GM23338 (cell line): ENCODE results near the gene HLA-DQB2. TPM values are rescaled to one million over a fixed set of nuclear protein-coding genes. Genes with fewer than 3 reads are reported as not detected.

Experiments
- ATAC-seq: fragments of 200-7000 bp; cut with Tn5 transposase; 3 replicates; pipeline ENCODE4 v1.9.1; 2020
- DNase-seq: peaks from one replicate; pipeline ENCODE4 v3.0.0-alpha.2; 2015; ENCODE audit warnings: low spot score
- H2AFZ ChIP-seq: fragments of 200-600 bp; sonication (generic); 2 replicates; pipeline ENCODE4 v1.8.0; 2016; ENCODE audit warnings: antibody characterized with exemption, mild to moderate bottlenecking, moderate library complexity
- H3F3A ChIP-seq: fragments of 200-600 bp; sonication (generic); replicated peaks from 2 replicates; pipeline ENCODE4 v1.8.0; 2017; ENCODE audit warnings: antibody characterized with exemption, mixed run types, low read depth
- H3K27ac ChIP-seq: fragments of 200-600 bp; sonication (generic); 2 replicates; pipeline ENCODE4 v1.6.1; 2016; ENCODE audit warnings: low read depth
- H3K27me3 ChIP-seq: fragments of 200-600 bp; sonication (generic); 2 replicates; pipeline ENCODE4 v1.8.0; 2016; ENCODE audit warnings: mild to moderate bottlenecking, mixed run types, moderate library complexity; ENCODE audit not compliant: insufficient read depth
- H3K36me3 ChIP-seq: fragments of 200-600 bp; sonication (generic); 2 replicates; pipeline ENCODE4 v1.8.0; 2016; ENCODE audit warnings: mild to moderate bottlenecking; ENCODE audit not compliant: insufficient read depth
- H3K4me1 ChIP-seq: fragments of 200-600 bp; sonication (generic); 2 replicates; pipeline ENCODE4 v1.8.0; 2016; ENCODE audit warnings: mild to moderate bottlenecking, moderate library complexity; ENCODE audit not compliant: insufficient read depth
- H3K4me2 ChIP-seq: fragments of 200-600 bp; sonication (generic); 2 replicates; pipeline ENCODE4 v1.7.1; 2017; ENCODE audit warnings: mixed run types
- H3K4me3 ChIP-seq: fragments of 200-600 bp; sonication (generic); 2 replicates; pipeline ENCODE4 v1.6.1; 2016; ENCODE audit warnings: mixed run types
- H3K79me2 ChIP-seq: fragments of 200-600 bp; sonication (generic); replicated peaks from 2 replicates; pipeline ENCODE4 v1.8.0; 2017; ENCODE audit warnings: mild to moderate bottlenecking; ENCODE audit not compliant: insufficient read depth
- H3K9me2 ChIP-seq: fragments of 200-600 bp; sonication (generic); 2 replicates; pipeline ENCODE4 v1.8.0; 2017; ENCODE audit not compliant: insufficient read depth
- H4K20me1 ChIP-seq: fragments of 200-600 bp; sonication (generic); replicated peaks from 2 replicates; pipeline ENCODE4 v1.8.0; 2017; ENCODE audit warnings: mild to moderate bottlenecking; ENCODE audit not compliant: insufficient read depth
- H3K27ac Mint-ChIP-seq: 2 replicates; pipeline ENCODE4 v1.8.0; 2020; ENCODE audit warnings: inconsistent platforms, mild to moderate bottlenecking, moderate library complexity, mixed read lengths
- H3K27me3 Mint-ChIP-seq: 3 replicates; pipeline ENCODE4 v1.8.0; 2022; ENCODE audit warnings: low read depth, mild to moderate bottlenecking, moderate library complexity, mixed read lengths, inconsistent platforms; ENCODE audit not compliant: insufficient read depth, poor library complexity
- H3K36me3 Mint-ChIP-seq: 3 replicates; pipeline ENCODE4 v1.8.0; 2021; ENCODE audit warnings: low read depth, mild to moderate bottlenecking, inconsistent platforms, moderate library complexity, mixed read lengths
- H3K4me1 Mint-ChIP-seq: 3 replicates; pipeline ENCODE4 v1.8.0; 2020; ENCODE audit warnings: mild to moderate bottlenecking, inconsistent platforms, mixed read lengths
- H3K4me3 Mint-ChIP-seq: 3 replicates; pipeline ENCODE4 v1.8.0; 2021; ENCODE audit warnings: moderate library complexity, mild to moderate bottlenecking, inconsistent platforms, mixed read lengths
- H3K9me3 Mint-ChIP-seq: 3 replicates; pipeline ENCODE4 v1.8.0; 2020; ENCODE audit warnings: moderate library complexity, mild to moderate bottlenecking, inconsistent platforms, mixed read lengths
- CREB1 ChIP-seq: fragments of 250-450 bp; sonication (Bioruptor Pico); IDR thresholded peaks from 2 replicates; pipeline ENCODE4 v1.5.0; 2020; ENCODE audit warnings: low read depth, mild to moderate bottlenecking, moderate library complexity
- CTCF ChIP-seq, 2 experiments: fragments of 200-600 bp in 1 of 2; sonication (generic) in 1 of 2; conservative IDR thresholded peaks; 2 replicates each; pipeline versions ENCODE4 v1.5.1 to v1.6.1; 2016 to 2017; ENCODE audit warnings: antibody characterized with exemption in 2 of 2, low read depth in 2 of 2, mild to moderate bottlenecking in 2 of 2, moderate library complexity in 1 of 2
- ETS1 ChIP-seq: IDR thresholded peaks from 2 replicates; pipeline ENCODE4 v1.6.1; 2016; ENCODE audit warnings: antibody characterized with exemption
- EZH2 ChIP-seq: fragments of 200-600 bp; sonication (generic); IDR thresholded peaks from one replicate; pipeline ENCODE4 v1.8.0; 2017; ENCODE audit warnings: antibody characterized with exemption, mild to moderate bottlenecking, low read depth; ENCODE audit not compliant: unreplicated experiment
- EZH2phosphoT487 ChIP-seq: fragments of 200-600 bp; sonication (generic); IDR thresholded peaks from one replicate; pipeline ENCODE4 v1.8.1; 2018; ENCODE audit warnings: antibody characterized with exemption; ENCODE audit not compliant: unreplicated experiment
- JUNB ChIP-seq: IDR thresholded peaks from one replicate; pipeline ENCODE4 v1.6.1; 2016; ENCODE audit warnings: antibody characterized with exemption; ENCODE audit not compliant: unreplicated experiment
- NANOG ChIP-seq: IDR thresholded peaks from 2 replicates; pipeline ENCODE4 v1.6.1; 2016; ENCODE audit warnings: antibody characterized with exemption, borderline replicate concordance
- POLR2AphosphoS5 ChIP-seq: IDR thresholded peaks from 2 replicates; pipeline ENCODE4 v1.6.1; 2016; ENCODE audit warnings: antibody characterized with exemption, low read depth
- REST ChIP-seq: IDR thresholded peaks from one replicate; pipeline ENCODE4 v1.6.1; 2018; ENCODE audit warnings: antibody characterized with exemption; ENCODE audit not compliant: unreplicated experiment
- STAT1 ChIP-seq: IDR thresholded peaks from one replicate; pipeline ENCODE4 v1.6.1; 2016; ENCODE audit warnings: antibody characterized with exemption; ENCODE audit not compliant: unreplicated experiment
- ZNF114 ChIP-seq: fragments of 250-450 bp; sonication (Bioruptor Pico); IDR thresholded peaks from 2 replicates; pipeline ENCODE4 v1.5.0; 2020; ENCODE audit warnings: mild to moderate bottlenecking, moderate library complexity
- ZNF331 ChIP-seq: fragments of 250-450 bp; sonication (Bioruptor Pico); IDR thresholded peaks from 2 replicates; pipeline ENCODE4 v1.5.0; 2020; ENCODE audit warnings: low read depth, mild to moderate bottlenecking, moderate library complexity
- ZNF462 ChIP-seq: fragments of 250-450 bp; sonication (Bioruptor Pico); IDR thresholded peaks from 2 replicates; pipeline ENCODE4 v1.5.0; 2020; ENCODE audit warnings: mild to moderate bottlenecking, moderate library complexity
- polyA plus RNA-seq: library from polyadenylated mRNA; unstranded; fragments of >200 nt; fragmentation: Nextera tagmentation; extraction: Ambion mirVana; gene quantifications from 2 replicates; pipeline ENCODE4 v1.2.1, GENCODE V29; 2016
- total RNA-seq: library from RNA; depleted of rRNA; stranded (reverse); fragments of >200 nt; shearing (Covaris generic); gene quantifications from 2 replicates; pipeline ENCODE4 v1.2.3, GENCODE V29; 2014

The HLA-DQB2 gene
- total and polyA plus RNA-seq, 2 experiments from 2014 or later: not detected

GRCh38 chr6:32742374-32742773 is 21.0 kb downstream of the HLA-DQB2 start:
- H4K20me1 ChIP-seq: no peaks in the 10 kb centered on the region
- Mint-ChIP-seq H3K9me3 (no peaks in the 10 kb centered on the region), H3K4me3 (no peak overlapping the region), H3K27ac (no peak overlapping the region), H3K27me3 (no peaks in the 10 kb centered on the region), H3K4me1 (no peaks in the 10 kb centered on the region), H3K36me3 (no peaks in the 10 kb centered on the region)
- H3F3A ChIP-seq: no peaks in the 10 kb centered on the region
- no peaks in the 10 kb centered on the region for H3K9me2 ChIP-seq
- no peaks in the 10 kb centered on the region for H3K36me3 ChIP-seq
- no peaks in the 10 kb centered on the region for H3K27me3 ChIP-seq
- H3K4me1 ChIP-seq: no peaks in the 10 kb centered on the region
- no peak overlapping the region for H3K4me2 ChIP-seq
- no peak for ATAC-seq
- TF ChIP-seq REST (no peak), STAT1 (no peak), NANOG (no peak), ZNF462 (no peak), EZH2phosphoT487 (no peak), EZH2 (no peak), ZNF331 (CRISPR knock-in tag) (no peak), ZNF114 (CRISPR knock-in tag) (no peak), JUNB (no peak), ETS1 (no peak), POLR2AphosphoS5 (no peak), CTCF (conservative IDR thresholded peaks at IDR 0.05; ENCODE audit: low read depth in 2 of 2) (no peak), CREB1 (CRISPR knock-in tag) (no peak)
- H2AFZ ChIP-seq: no peak overlapping the region
- no peak for DNase-seq
- H3K4me3 ChIP-seq: no peak overlapping the region
- H3K79me2 ChIP-seq: no peaks in the 10 kb centered on the region
- no peak overlapping the region for H3K27ac ChIP-seq
